Ishikawa (cell line): ENCODE data around the gene PNPO.

Experiments used
- CEBPB ChIP-seq: IDR thresholded peaks from 2 replicates; pipeline ENCODE4 v1.6.1; 2012
- EP300 ChIP-seq: IDR thresholded peaks from 2 replicates; pipeline ENCODE4 v1.6.1; 2012; ENCODE audit warnings: borderline replicate concordance
- FOXM1 ChIP-seq: IDR thresholded peaks from 2 replicates; pipeline ENCODE4 v1.6.1; 2012; ENCODE audit warnings: low read depth, borderline replicate concordance
- TAF1 ChIP-seq: IDR thresholded peaks from 2 replicates; pipeline ENCODE4 v1.6.1; 2012; ENCODE audit warnings: low read depth, mild to moderate bottlenecking
- TCF12 ChIP-seq: IDR thresholded peaks from 2 replicates; pipeline ENCODE4 v1.6.1; 2012; ENCODE audit warnings: low read depth
- YY1 ChIP-seq: IDR thresholded peaks from 2 replicates; pipeline ENCODE4 v1.6.1; 2012; ENCODE audit warnings: low read depth
- TF ChIP-seq, protein P1 (sequence below): IDR thresholded peaks from 2 replicates; pipeline ENCODE4 v1.6.1; 2012; ENCODE audit warnings: low read depth, mild to moderate bottlenecking
- TF ChIP-seq, protein P2 (sequence below): IDR thresholded peaks from 2 replicates; pipeline ENCODE4 v1.6.1; 2012

DNA sequence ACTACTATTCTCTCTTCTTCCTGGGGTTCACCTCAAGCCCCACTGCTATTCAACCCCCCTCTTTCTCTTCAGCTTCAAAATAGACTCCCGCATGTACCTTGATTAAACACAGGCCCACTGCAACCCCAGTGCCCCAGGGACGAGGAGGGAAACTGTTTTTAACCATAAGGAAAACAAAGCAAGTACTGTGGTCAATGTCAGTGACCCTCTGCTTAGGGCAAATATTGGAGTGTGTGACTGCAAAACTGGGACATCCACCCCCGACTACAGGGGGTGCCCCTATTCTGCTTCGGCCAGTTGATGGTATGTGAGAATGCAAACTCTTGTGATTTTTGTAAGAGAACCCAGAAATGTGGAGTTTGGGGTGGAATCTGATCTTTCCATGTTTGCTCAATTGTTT, 9.5 kb upstream of the PNPO start:
- TF ChIP-seq, protein P1, sequence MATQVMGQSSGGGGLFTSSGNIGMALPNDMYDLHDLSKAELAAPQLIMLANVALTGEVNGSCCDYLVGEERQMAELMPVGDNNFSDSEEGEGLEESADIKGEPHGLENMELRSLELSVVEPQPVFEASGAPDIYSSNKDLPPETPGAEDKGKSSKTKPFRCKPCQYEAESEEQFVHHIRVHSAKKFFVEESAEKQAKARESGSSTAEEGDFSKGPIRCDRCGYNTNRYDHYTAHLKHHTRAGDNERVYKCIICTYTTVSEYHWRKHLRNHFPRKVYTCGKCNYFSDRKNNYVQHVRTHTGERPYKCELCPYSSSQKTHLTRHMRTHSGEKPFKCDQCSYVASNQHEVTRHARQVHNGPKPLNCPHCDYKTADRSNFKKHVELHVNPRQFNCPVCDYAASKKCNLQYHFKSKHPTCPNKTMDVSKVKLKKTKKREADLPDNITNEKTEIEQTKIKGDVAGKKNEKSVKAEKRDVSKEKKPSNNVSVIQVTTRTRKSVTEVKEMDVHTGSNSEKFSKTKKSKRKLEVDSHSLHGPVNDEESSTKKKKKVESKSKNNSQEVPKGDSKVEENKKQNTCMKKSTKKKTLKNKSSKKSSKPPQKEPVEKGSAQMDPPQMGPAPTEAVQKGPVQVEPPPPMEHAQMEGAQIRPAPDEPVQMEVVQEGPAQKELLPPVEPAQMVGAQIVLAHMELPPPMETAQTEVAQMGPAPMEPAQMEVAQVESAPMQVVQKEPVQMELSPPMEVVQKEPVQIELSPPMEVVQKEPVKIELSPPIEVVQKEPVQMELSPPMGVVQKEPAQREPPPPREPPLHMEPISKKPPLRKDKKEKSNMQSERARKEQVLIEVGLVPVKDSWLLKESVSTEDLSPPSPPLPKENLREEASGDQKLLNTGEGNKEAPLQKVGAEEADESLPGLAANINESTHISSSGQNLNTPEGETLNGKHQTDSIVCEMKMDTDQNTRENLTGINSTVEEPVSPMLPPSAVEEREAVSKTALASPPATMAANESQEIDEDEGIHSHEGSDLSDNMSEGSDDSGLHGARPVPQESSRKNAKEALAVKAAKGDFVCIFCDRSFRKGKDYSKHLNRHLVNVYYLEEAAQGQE, result no peak
- TF ChIP-seq EP300, result no peak
- TF ChIP-seq YY1, result no peak
- no peak for TF ChIP-seq TAF1
- TF ChIP-seq CEBPB, result no peak
- no peak for TF ChIP-seq TCF12
- no peak for TF ChIP-seq FOXM1
- TF ChIP-seq, protein P2, sequence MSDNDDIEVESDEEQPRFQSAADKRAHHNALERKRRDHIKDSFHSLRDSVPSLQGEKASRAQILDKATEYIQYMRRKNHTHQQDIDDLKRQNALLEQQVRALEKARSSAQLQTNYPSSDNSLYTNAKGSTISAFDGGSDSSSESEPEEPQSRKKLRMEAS, result no peak
